Stomach (tissue), 9 donors: ENCODE results near the gene MCF2L. TPM values are rescaled to one million over a fixed set of nuclear protein-coding genes. Genes with fewer than 3 reads are reported as not detected.

Source experiments
- DNase-seq, 2 donors: peaks; one replicate each; pipeline versions ENCODE4 v3.0.0 to v3.0.0-alpha.2; 2013 to 2019
- H3K27ac ChIP-seq, 5 donors: fragments of 200-600 bp in 4 of 5; sonication (generic) in 4 of 5; one replicate each; pipeline ENCODE4 v1.5.1; 2013 to 2019; ENCODE audit warnings: mild to moderate bottlenecking in 1 of 5, moderate library complexity in 1 of 5
- H3K27me3 ChIP-seq, 3 donors: fragments of 200-600 bp; sonication (generic); one replicate each; pipeline ENCODE4 v1.5.1; 2017 to 2019; ENCODE audit warnings: mixed run types in 1 of 3
- H3K36me3 ChIP-seq, 4 donors: fragments of 200-600 bp; sonication (generic); 1 replicate in 3 of 4; 2 replicates in 1 of 4; pipeline ENCODE4 v1.5.1; 2016 to 2019
- H3K4me1 ChIP-seq, 4 donors: fragments of 200-600 bp; sonication (generic); one replicate each; pipeline ENCODE4 v1.5.1; 2016 to 2019
- H3K4me3 ChIP-seq, 4 donors: fragments of 200-600 bp; sonication (generic) in 3 of 4; one replicate each; pipeline ENCODE4 v1.5.1; 2016 to 2019; ENCODE audit warnings: mild to moderate bottlenecking in 1 of 4
- H3K9me3 ChIP-seq, 4 donors: fragments of 200-600 bp; sonication (generic); one replicate each; pipeline ENCODE4 v1.5.1; 2016 to 2019
- EP300 ChIP-seq: sonication (generic); formaldehyde crosslinking; IDR thresholded peaks from one replicate; pipeline ENCODE4 v1.6.1; 2017; ENCODE audit warnings: antibody characterized with exemption
- POLR2A ChIP-seq, 4 donors: fragments of 450-650 bp; IDR thresholded peaks; one replicate each; pipeline ENCODE4 v1.6.1; 2016; ENCODE audit warnings: antibody characterized with exemption in 4 of 4, control low read depth in 2 of 4, mild to moderate bottlenecking in 1 of 4, moderate library complexity in 1 of 4
- POLR2AphosphoS5 ChIP-seq, 3 donors: sonication (generic); formaldehyde crosslinking; IDR thresholded peaks; one replicate each; pipeline ENCODE4 v1.6.1; 2016; ENCODE audit warnings: antibody characterized with exemption in 3 of 3
- WGBS, 5 donors: extraction: QIAGEN DNeasy Blood & Tissue Kit in 3 of 5; methylation state at CpG; one replicate each; pipeline versions ENCODE4 v1.1.5 to v1.1.7; 2013 to 2018; 5-methylcytosine and 5-hydroxymethylcytosine counted together
- intact Hi-C: fragments of 100-400 bp; cut with DNase I; formaldehyde crosslinking; loops from one replicate; pipeline ENCODE4 v1.15.1; 2023; ENCODE audit warnings: low total_unique reads
- polyA plus RNA-seq, 3 donors: library from polyadenylated mRNA; stranded (reverse); fragments of 200-250 nt; gene quantifications; one replicate each; pipeline ENCODE4 v1.2.3, GENCODE V29; 2013
- total RNA-seq, 5 donors: library from RNA; depleted of rRNA; stranded (reverse); fragments of >200 nt; gene quantifications; one replicate each; pipeline versions ENCODE4 v1.1.0 to v1.2.3, GENCODE V29; 2014 to 2016
- TF ChIP-seq, protein P1 (sequence below), 7 experiments: fragments of 450-650 bp in 4 of 7; fragments of 200-600 bp in 3 of 7; sonication (generic) in 3 of 7; IDR thresholded peaks; one replicate each; pipeline ENCODE4 v1.5.1; 2016 to 2019; ENCODE audit warnings: antibody characterized with exemption in 7 of 7, control low read depth in 2 of 7, mild to moderate bottlenecking in 1 of 7
- donor health status: healthy with polysubstance abuse.
- donor health status: Bipolar disorder and iron deficiency.
- donor health status: healthy.

The MCF2L gene
- total and polyA plus RNA-seq, 8 donors = 10.8 to 363 (median 39.4) TPM

DNA sequence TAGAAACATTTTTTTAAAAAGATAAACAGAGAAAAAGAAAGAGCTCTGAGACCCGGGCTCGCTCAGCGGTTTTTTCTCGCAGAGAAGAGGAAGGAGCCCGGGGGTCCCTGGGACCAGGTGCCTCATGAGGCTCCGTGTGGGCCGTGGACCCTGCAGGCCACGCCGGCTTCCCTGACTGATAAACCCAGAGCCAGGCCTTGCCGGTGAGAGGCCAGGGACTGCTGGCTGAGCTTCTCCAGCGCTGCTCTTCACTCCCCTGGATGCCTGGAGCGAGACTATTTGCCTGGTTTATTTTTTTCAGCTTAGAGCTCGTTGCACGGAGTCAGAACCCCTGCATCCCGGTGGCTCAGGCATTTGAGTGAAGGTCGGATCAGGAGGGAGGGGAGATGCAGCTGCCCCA, 83.2 kb downstream of the MCF2L start:
- H3K4me3 ChIP-seq = no peak overlapping the region
- no peak for DNase-seq
- H3K9me3 ChIP-seq = no peaks in the 10 kb centered on the region
- peaks cover 0 to 32% (median 4%) of the 10 kb centered on the region in 4 donors for H3K36me3 ChIP-seq
- TF ChIP-seq POLR2A (IDR thresholded peaks at IDR 0.05) = no peak
- TF ChIP-seq, protein P1, sequence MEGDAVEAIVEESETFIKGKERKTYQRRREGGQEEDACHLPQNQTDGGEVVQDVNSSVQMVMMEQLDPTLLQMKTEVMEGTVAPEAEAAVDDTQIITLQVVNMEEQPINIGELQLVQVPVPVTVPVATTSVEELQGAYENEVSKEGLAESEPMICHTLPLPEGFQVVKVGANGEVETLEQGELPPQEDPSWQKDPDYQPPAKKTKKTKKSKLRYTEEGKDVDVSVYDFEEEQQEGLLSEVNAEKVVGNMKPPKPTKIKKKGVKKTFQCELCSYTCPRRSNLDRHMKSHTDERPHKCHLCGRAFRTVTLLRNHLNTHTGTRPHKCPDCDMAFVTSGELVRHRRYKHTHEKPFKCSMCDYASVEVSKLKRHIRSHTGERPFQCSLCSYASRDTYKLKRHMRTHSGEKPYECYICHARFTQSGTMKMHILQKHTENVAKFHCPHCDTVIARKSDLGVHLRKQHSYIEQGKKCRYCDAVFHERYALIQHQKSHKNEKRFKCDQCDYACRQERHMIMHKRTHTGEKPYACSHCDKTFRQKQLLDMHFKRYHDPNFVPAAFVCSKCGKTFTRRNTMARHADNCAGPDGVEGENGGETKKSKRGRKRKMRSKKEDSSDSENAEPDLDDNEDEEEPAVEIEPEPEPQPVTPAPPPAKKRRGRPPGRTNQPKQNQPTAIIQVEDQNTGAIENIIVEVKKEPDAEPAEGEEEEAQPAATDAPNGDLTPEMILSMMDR (IDR thresholded peaks at IDR 0.05) = no peak
- no peak overlapping the region for H3K27ac ChIP-seq
- WGBS, 5 donors = 77 to 86% (median 83%) methylated on average over 16 of the region's 16 CpGs
- peaks cover 0 to 35% (median 0%) of the 10 kb centered on the region in 3 donors for H3K27me3 ChIP-seq
- peaks cover 0 to 20% (median 7%) of the 10 kb centered on the region in 4 donors for H3K4me1 ChIP-seq
- intact Hi-C loops = no loop called here

- DNase-seq = no peak
- intact Hi-C loops = no loop called here
- 79 to 90% (median 88%) methylated on average over 13 of the region's 13 CpGs for WGBS, 5 donors
- no peak for TF ChIP-seq POLR2AphosphoS5 (IDR thresholded peaks at IDR 0.05)
- TF ChIP-seq POLR2A (IDR thresholded peaks at IDR 0.05) = no peak
- TF ChIP-seq, protein P1 (IDR thresholded peaks at IDR 0.05) = no peak
- TF ChIP-seq EP300 = no peak
- peaks cover 0 to 26% (median under 1%) of the 10 kb centered on the region in 4 donors for H3K36me3 ChIP-seq
- H3K4me1 ChIP-seq = peaks cover 0 to 20% (median 7%) of the 10 kb centered on the region in 4 donors
- peaks cover 0 to 35% (median 0%) of the 10 kb centered on the region in 3 donors for H3K27me3 ChIP-seq
- no peak overlapping the region for H3K4me3 ChIP-seq
- H3K27ac ChIP-seq = no peak overlapping the region
- no peaks in the 10 kb centered on the region for H3K9me3 ChIP-seq
Observed at GRCh38 chr13:113052971-113053370, 84.0 kb downstream of the MCF2L start.

DNA sequence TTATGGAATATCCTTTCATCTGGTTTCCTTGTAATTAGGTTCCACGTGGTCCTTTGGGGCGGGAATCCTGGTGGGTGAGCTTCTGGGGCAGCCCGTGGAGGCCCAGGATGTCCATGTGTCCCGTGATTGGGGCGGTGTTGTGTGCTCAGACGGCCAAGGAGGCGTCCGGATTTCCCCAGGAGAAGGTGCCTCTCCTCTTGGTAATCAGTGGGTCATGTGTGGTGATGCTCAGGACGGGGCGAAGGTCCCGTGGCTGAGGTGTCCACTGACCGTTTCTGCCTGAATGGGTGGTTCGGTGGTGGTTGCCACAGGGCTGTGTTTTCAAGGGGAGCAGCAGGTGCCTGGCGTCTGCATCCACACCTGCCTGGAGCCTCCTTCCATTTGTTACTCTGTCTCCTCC, 84.4 kb downstream of the MCF2L start:
- intact Hi-C loops = no loop called here

GRCh38 chr13:113053801-113054604, 85.0 kb downstream of the MCF2L start:
- H3K27me3 ChIP-seq = peaks cover 0 to 35% (median 0%) of the 10 kb centered on the region in 3 donors
- H3K4me1 ChIP-seq = peaks cover 0 to 20% (median 7%) of the 10 kb centered on the region in 4 donors
- no peaks in the 10 kb centered on the region for H3K9me3 ChIP-seq
- peaks cover 0 to 26% (median 0%) of the 10 kb centered on the region in 4 donors for H3K36me3 ChIP-seq
- 81 to 85% (median 82%) methylated on average over 31 of the region's 31 CpGs for WGBS, 5 donors
- DNase-seq = no peak
- no peak overlapping the region for H3K4me3 ChIP-seq
- intact Hi-C loops = no loop called here
- no peak for TF ChIP-seq POLR2AphosphoS5 (IDR thresholded peaks at IDR 0.05)
- TF ChIP-seq POLR2A (IDR thresholded peaks at IDR 0.05) = no peak
- no peak for TF ChIP-seq EP300
- TF ChIP-seq, protein P1 (IDR thresholded peaks at IDR 0.05) = no peak
- no peak overlapping the region for H3K27ac ChIP-seq

More for the DNA sequence above, 84.4 kb downstream of the MCF2L start:
- H3K36me3 ChIP-seq = peaks cover 0 to 26% (median 0%) of the 10 kb centered on the region in 4 donors
- no peak overlapping the region for H3K27ac ChIP-seq
- 81 to 90% (median 89%) methylated on average over 5 to 14 of the region's 14 CpGs for WGBS, 5 donors
- H3K9me3 ChIP-seq = no peaks in the 10 kb centered on the region
- no peak for DNase-seq
- peaks cover 0 to 35% (median 0%) of the 10 kb centered on the region in 3 donors for H3K27me3 ChIP-seq
- TF ChIP-seq POLR2AphosphoS5 (IDR thresholded peaks at IDR 0.05) (no peak), POLR2A (IDR thresholded peaks at IDR 0.05) (no peak), EP300 (no peak)
- TF ChIP-seq, protein P1 (IDR thresholded peaks at IDR 0.05) = no peak
- H3K4me1 ChIP-seq = peaks cover 0 to 20% (median 7%) of the 10 kb centered on the region in 4 donors
- H3K4me3 ChIP-seq = no peak overlapping the region
